Measurements from ENCODE around the gene MSMP. TPM values are rescaled to one million over a fixed set of nuclear protein-coding genes. Genes with fewer than 3 reads are reported as not detected.

MSMP gene
- total and polyA plus RNA-seq, 9 of the 15 experiments (the other 6 are each of a cell fraction or from before 2014, with no cell fraction given) = 0.60 TPM; not detected in 8

- intact Hi-C loops (cut with micrococcal nuclease) = no loop called here
- Histone ChIP-seq H3K9ac (ENCODE audit: insufficient read depth in 1 of 2, low read depth in 2 of 2, low read length in 2 of 2) (no peak overlapping the region), H2AFZ (ENCODE audit: low read depth, low read length) (no peak overlapping the region), H3K79me2 (ENCODE audit: control insufficient read depth, insufficient read depth, low read length) (peaks cover 46% of the 10 kb centered on the region), H3K27ac (ENCODE audit: extremely low read depth, low read depth, low read length) (no peak overlapping the region), H3K4me3 (no peak overlapping the region), H3K27me3 (ENCODE audit: control insufficient read depth in 2 of 2, insufficient read depth in 2 of 2, low read length in 2 of 2) (no peaks in the 10 kb centered on the region), H3K36me3 (ENCODE audit: control insufficient read depth, insufficient read depth, low read length) (no peaks in the 10 kb centered on the region), H3K4me2 (ENCODE audit: insufficient read depth, low read length) (no peak overlapping the region), H4K20me1 (replicated peaks; ENCODE audit: control insufficient read depth, insufficient read depth, low read length) (no peaks in the 10 kb centered on the region), H3K4me1 (replicated peaks in 1 of 2; ENCODE audit: control insufficient read depth in 2 of 2, insufficient read depth in 2 of 2, low read length in 2 of 2) (no peaks in the 10 kb centered on the region; a peak in 1 of 5 replicates), H3K9me1 (ENCODE audit: control insufficient read depth, insufficient read depth, low read length) (no peaks in the 10 kb centered on the region), H3K9me3 (replicated peaks; ENCODE audit: control insufficient read depth, insufficient read depth, low read depth, low read length) (no peaks in the 10 kb centered on the region)
- ATAC-seq (no peak), DNase-seq (ENCODE audit: extremely low read depth in 1 of 4, low spot score in 3 of 4) (no peak), FAIRE-seq (no peak)
- in situ Hi-C loops (cut with MboI) = no loop called here
- no peak for TF ChIP-seq SMARCA5 (IDR thresholded peaks at IDR 0.05)
- TF ChIP-seq FOXP1 (CRISPR knock-in tag; IDR thresholded peaks at IDR 0.05) = no peak
- no peak for TF ChIP-seq ZNF518B (CRISPR knock-in tag; IDR thresholded peaks at IDR 0.05)
- no peak for TF ChIP-seq ELF2 (CRISPR knock-in tag; IDR thresholded peaks at IDR 0.05)
- TF ChIP-seq TAF7 (tag; IDR thresholded peaks at IDR 0.05) = no peak
- no peak for TF ChIP-seq WHSC1 (IDR thresholded peaks at IDR 0.05; ENCODE audit: low read length)
- ChIA-PET CTCF (ENCODE audit: low intra/inter-chr PET ratio) (no interaction called here), POLR2A (interaction anchor here (0.7 to 1.5 kb wide), 2 partner anchors 9 to 46 kb away, joined by 3 read pairs; no protein-coding TSS in a partner anchor)
- BruUV-seq (replicated peaks) = no TSS peak
- 77% methylated on average over 2 of the region's 2 CpGs for WGBS (ENCODE audit: insufficient coverage, low coverage, missing lambda C conversion rate)
Measured at GRCh38 chr9:35763181-35763580, 9.1 kb upstream of the MSMP start.

All from K562 (cell line).